Measurements from ENCODE around the gene SELENON. TPM values are rescaled to one million over a fixed set of nuclear protein-coding genes. Genes with fewer than 3 reads are reported as not detected.

SELENON gene
- total and polyA plus RNA-seq, 10 donors = 9.7 to 80.9 (median 56.7) TPM

DNA sequence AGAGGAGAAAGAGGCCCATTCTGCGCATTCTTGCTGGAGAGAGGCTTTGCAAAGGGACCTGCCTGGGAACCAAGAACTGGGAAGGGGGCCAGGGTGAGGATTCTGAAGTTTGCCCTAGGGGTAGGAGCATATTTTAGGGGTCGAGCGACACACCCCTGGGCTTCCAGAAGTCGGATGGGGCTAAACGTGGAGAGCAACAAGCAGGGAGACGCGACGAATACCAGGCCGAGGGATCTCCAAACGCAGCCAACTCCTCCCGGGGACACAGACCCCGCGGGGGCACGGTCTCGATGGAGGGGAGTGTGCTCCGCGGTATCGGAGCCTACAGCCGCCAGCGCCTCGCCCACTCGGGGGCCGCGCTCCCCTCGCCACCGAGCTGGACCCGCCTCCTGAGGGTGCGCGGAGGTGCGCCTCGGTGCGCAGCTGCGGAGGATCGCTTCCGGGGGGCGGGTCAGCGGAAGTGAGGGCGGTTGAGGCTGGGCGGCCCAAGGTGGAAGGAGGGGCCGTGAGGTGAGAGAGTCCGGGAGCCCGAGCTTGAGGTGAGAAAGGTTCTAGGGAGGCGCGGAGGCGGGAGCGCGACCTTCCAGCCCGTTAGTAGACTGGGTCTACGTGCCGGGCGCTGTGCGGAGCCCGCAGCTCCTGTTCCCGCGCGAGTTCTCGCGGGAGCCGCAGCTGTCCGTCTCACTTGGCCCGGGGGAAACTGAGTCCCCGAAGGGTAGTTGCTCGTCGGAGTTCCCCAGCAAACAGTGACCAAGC lies 19.7 kb downstream of the SELENON start, which contains the start of gene MTFR1L:
MTFR1L (plus strand) TSS at position 464 of the 756 bp plus-strand sequence. CDS start 3,151 bp downstream, outside the sequence.
- DNase-seq = peak; percentile 98
- peak within 1 kb of the TSS; percentile 82 to 96 (median 93) for H3K27ac ChIP-seq
- H3K4me1 ChIP-seq = peaks cover 16 to 56% (median 39%) of the 10 kb centered on the region in 6 donors
- 1 to 3% (median 1%) methylated on average over 22 to 64 of the region's 64 CpGs for WGBS, 5 donors
- intact Hi-C loops (cut with DNase I; ENCODE audit: low total_unique reads) = loop anchor here (10.0 kb wide), 1 partner anchor 55 kb away; the partner anchor contains the start of gene PAQR7
- no peaks in the 10 kb centered on the region for H3K27me3 ChIP-seq (replicated peaks in 1 of 7)
- peak in 2 of 3 donors; percentile 70 to 81 for TF ChIP-seq POLR2A (IDR thresholded peaks at IDR 0.05)
- TF ChIP-seq POLR2AphosphoS5 (IDR thresholded peaks at IDR 0.05) = peak; percentile 97 to 98 (median 98)
- TF ChIP-seq, protein P1, sequence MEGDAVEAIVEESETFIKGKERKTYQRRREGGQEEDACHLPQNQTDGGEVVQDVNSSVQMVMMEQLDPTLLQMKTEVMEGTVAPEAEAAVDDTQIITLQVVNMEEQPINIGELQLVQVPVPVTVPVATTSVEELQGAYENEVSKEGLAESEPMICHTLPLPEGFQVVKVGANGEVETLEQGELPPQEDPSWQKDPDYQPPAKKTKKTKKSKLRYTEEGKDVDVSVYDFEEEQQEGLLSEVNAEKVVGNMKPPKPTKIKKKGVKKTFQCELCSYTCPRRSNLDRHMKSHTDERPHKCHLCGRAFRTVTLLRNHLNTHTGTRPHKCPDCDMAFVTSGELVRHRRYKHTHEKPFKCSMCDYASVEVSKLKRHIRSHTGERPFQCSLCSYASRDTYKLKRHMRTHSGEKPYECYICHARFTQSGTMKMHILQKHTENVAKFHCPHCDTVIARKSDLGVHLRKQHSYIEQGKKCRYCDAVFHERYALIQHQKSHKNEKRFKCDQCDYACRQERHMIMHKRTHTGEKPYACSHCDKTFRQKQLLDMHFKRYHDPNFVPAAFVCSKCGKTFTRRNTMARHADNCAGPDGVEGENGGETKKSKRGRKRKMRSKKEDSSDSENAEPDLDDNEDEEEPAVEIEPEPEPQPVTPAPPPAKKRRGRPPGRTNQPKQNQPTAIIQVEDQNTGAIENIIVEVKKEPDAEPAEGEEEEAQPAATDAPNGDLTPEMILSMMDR (IDR thresholded peaks at IDR 0.05 in 8 of 11, conservative IDR thresholded peaks at IDR 0.05 in 3 of 11) = no peak
- H3K36me3 ChIP-seq = peaks cover 0 to 42% (median 17%) of the 10 kb centered on the region in 6 donors
- peak within 1 kb of the TSS; percentile 77 to 98 (median 92) for H3K4me3 ChIP-seq
- no peaks in the 10 kb centered on the region for H3K9me3 ChIP-seq

DNA sequence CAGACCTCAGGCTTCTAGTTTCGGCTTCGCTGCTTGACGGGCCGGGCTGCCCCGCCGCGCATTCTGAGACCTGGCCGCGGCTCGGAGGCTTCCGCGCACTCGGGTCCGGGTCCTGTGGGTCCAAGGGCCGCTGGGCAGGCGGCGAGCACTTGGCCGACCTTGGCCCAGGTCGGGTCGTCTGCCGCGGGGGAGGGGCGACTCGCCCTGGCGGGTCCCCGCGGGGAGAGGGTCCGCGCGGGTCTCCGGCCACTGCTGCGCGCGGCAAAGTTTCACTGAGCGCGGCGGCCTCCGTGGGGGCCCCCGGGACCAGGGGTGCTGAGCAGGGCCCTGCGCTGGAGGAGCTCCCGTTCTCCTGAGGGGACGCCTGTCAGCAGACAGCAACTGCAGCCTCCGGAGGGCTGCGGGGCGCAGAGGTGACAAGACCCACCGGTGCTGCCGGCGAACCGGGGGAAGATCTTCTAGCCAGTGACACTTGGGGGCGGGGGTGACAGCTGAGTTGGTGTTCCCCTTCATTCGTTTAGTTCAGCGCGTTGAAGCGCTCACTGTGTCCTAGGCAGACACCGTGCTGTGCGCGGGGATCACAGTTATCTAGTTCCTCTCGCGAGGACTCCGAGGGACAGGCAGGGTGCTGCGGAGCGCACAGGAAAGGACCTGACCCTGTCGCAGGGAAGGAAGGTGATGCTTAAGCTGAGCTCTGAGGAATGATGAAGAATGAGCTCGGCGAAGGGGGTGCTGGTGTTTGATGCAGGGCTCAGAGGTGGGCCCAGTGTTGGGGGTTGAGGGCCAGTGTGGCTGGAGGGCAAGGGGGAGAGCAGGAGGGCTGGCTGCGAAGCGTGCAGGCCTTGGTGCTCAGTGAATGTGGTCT lies 20.5 kb downstream of the SELENON start:
- 0 to 1% (median 1%) methylated on average over 40 to 67 of the region's 67 CpGs for WGBS, 5 donors
- Histone ChIP-seq H3K4me3 (peak overlapping the region; percentile 77 to 98 (median 92)), H3K36me3 (peaks cover 0 to 41% (median 12%) of the 10 kb centered on the region in 6 donors), H3K27ac (peak overlapping the region; percentile 82 to 96 (median 93)), H3K4me1 (peaks cover 16 to 58% (median 39%) of the 10 kb centered on the region in 6 donors), H3K9me3 (no peaks in the 10 kb centered on the region), H3K27me3 (replicated peaks in 1 of 7) (no peaks in the 10 kb centered on the region)
- intact Hi-C loops (cut with DNase I; ENCODE audit: low total_unique reads) = loop anchor here (10.0 kb wide), 1 partner anchor 54 kb away; the partner anchor contains the start of gene PAQR7
- peak; percentile 93 for DNase-seq
- TF ChIP-seq POLR2A (IDR thresholded peaks at IDR 0.05) = no peak
- TF ChIP-seq, protein P1 (IDR thresholded peaks at IDR 0.05 in 8 of 11, conservative IDR thresholded peaks at IDR 0.05 in 3 of 11) = no peak
- peak; percentile 69 to 82 (median 75) for TF ChIP-seq POLR2AphosphoS5 (IDR thresholded peaks at IDR 0.05)

DNA sequence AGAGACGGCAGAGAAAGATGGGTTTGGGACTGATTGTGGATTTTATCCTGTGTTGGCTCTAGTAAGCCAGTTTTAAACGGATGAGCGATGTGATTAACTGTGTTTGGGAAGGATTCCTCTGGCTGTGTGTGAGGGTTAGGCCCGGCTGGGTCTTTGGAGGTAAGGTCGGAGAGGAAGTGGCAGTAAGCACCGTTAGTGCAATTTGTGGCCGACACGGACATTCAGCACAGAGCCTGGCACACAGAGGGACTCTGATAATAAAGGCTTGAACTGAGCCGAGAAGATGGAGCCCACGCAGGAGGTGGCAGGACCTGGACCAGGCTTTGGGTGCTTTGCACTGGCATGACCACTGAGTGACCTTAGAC lies 21.1 kb downstream of the SELENON start:
- TF ChIP-seq, protein P1 (IDR thresholded peaks at IDR 0.05 in 8 of 11, conservative IDR thresholded peaks at IDR 0.05 in 3 of 11) = no peak
- TF ChIP-seq POLR2A (IDR thresholded peaks at IDR 0.05) = no peak
- no peak for TF ChIP-seq POLR2AphosphoS5 (IDR thresholded peaks at IDR 0.05)
- 22 to 33% (median 27%) methylated on average over 10 of the region's 10 CpGs for WGBS, 5 donors
- Histone ChIP-seq H3K27me3 (replicated peaks in 1 of 7) (no peaks in the 10 kb centered on the region), H3K4me1 (peaks cover 16 to 58% (median 39%) of the 10 kb centered on the region in 6 donors), H3K36me3 (peaks cover 0 to 41% (median 8%) of the 10 kb centered on the region in 6 donors), H3K27ac (peak overlapping the region; percentile 82 to 96 (median 93)), H3K9me3 (no peaks in the 10 kb centered on the region), H3K4me3 (peak overlapping the region; percentile 77 to 98 (median 92))
- intact Hi-C loops (cut with DNase I; ENCODE audit: low total_unique reads) = loop anchor here (10.0 kb wide), 1 partner anchor 54 kb away; the partner anchor contains the start of gene PAQR7
- DNase-seq = peak; percentile 73
